GM23338 (cell line): ENCODE measurements around the gene HOXA9. TPM values are rescaled to one million over a fixed set of nuclear protein-coding genes. Genes with fewer than 3 reads are reported as not detected.

Experiments
- ATAC-seq: fragments of 200-7000 bp; cut with Tn5 transposase; 3 replicates; pipeline ENCODE4 v1.9.1; 2020
- DNase-seq: peaks from one replicate; pipeline ENCODE4 v3.0.0-alpha.2; 2015; ENCODE audit warnings: low spot score
- H2AFZ ChIP-seq: fragments of 200-600 bp; sonication (generic); 2 replicates; pipeline ENCODE4 v1.8.0; 2016; ENCODE audit warnings: antibody characterized with exemption, mild to moderate bottlenecking, moderate library complexity
- H3F3A ChIP-seq: fragments of 200-600 bp; sonication (generic); replicated peaks from 2 replicates; pipeline ENCODE4 v1.8.0; 2017; ENCODE audit warnings: antibody characterized with exemption, mixed run types, low read depth
- H3K27ac ChIP-seq: fragments of 200-600 bp; sonication (generic); 2 replicates; pipeline ENCODE4 v1.6.1; 2016; ENCODE audit warnings: low read depth
- H3K27me3 ChIP-seq: fragments of 200-600 bp; sonication (generic); 2 replicates; pipeline ENCODE4 v1.8.0; 2016; ENCODE audit warnings: mild to moderate bottlenecking, mixed run types, moderate library complexity; ENCODE audit not compliant: insufficient read depth
- H3K36me3 ChIP-seq: fragments of 200-600 bp; sonication (generic); 2 replicates; pipeline ENCODE4 v1.8.0; 2016; ENCODE audit warnings: mild to moderate bottlenecking; ENCODE audit not compliant: insufficient read depth
- H3K4me1 ChIP-seq: fragments of 200-600 bp; sonication (generic); 2 replicates; pipeline ENCODE4 v1.8.0; 2016; ENCODE audit warnings: mild to moderate bottlenecking, moderate library complexity; ENCODE audit not compliant: insufficient read depth
- H3K4me2 ChIP-seq: fragments of 200-600 bp; sonication (generic); 2 replicates; pipeline ENCODE4 v1.7.1; 2017; ENCODE audit warnings: mixed run types
- H3K4me3 ChIP-seq: fragments of 200-600 bp; sonication (generic); 2 replicates; pipeline ENCODE4 v1.6.1; 2016; ENCODE audit warnings: mixed run types
- H3K79me2 ChIP-seq: fragments of 200-600 bp; sonication (generic); replicated peaks from 2 replicates; pipeline ENCODE4 v1.8.0; 2017; ENCODE audit warnings: mild to moderate bottlenecking; ENCODE audit not compliant: insufficient read depth
- H3K9me2 ChIP-seq: fragments of 200-600 bp; sonication (generic); 2 replicates; pipeline ENCODE4 v1.8.0; 2017; ENCODE audit not compliant: insufficient read depth
- H4K20me1 ChIP-seq: fragments of 200-600 bp; sonication (generic); replicated peaks from 2 replicates; pipeline ENCODE4 v1.8.0; 2017; ENCODE audit warnings: mild to moderate bottlenecking; ENCODE audit not compliant: insufficient read depth
- H3K27ac Mint-ChIP-seq: 2 replicates; pipeline ENCODE4 v1.8.0; 2020; ENCODE audit warnings: inconsistent platforms, mild to moderate bottlenecking, moderate library complexity, mixed read lengths
- H3K27me3 Mint-ChIP-seq: 3 replicates; pipeline ENCODE4 v1.8.0; 2022; ENCODE audit warnings: low read depth, mild to moderate bottlenecking, moderate library complexity, mixed read lengths, inconsistent platforms; ENCODE audit not compliant: insufficient read depth, poor library complexity
- H3K36me3 Mint-ChIP-seq: 3 replicates; pipeline ENCODE4 v1.8.0; 2021; ENCODE audit warnings: low read depth, mild to moderate bottlenecking, inconsistent platforms, moderate library complexity, mixed read lengths
- H3K4me1 Mint-ChIP-seq: 3 replicates; pipeline ENCODE4 v1.8.0; 2020; ENCODE audit warnings: mild to moderate bottlenecking, inconsistent platforms, mixed read lengths
- H3K4me3 Mint-ChIP-seq: 3 replicates; pipeline ENCODE4 v1.8.0; 2021; ENCODE audit warnings: moderate library complexity, mild to moderate bottlenecking, inconsistent platforms, mixed read lengths
- H3K9me3 Mint-ChIP-seq: 3 replicates; pipeline ENCODE4 v1.8.0; 2020; ENCODE audit warnings: moderate library complexity, mild to moderate bottlenecking, inconsistent platforms, mixed read lengths
- CREB1 ChIP-seq: fragments of 250-450 bp; sonication (Bioruptor Pico); IDR thresholded peaks from 2 replicates; pipeline ENCODE4 v1.5.0; 2020; ENCODE audit warnings: low read depth, mild to moderate bottlenecking, moderate library complexity
- EZH2 ChIP-seq: fragments of 200-600 bp; sonication (generic); IDR thresholded peaks from one replicate; pipeline ENCODE4 v1.8.0; 2017; ENCODE audit warnings: antibody characterized with exemption, mild to moderate bottlenecking, low read depth; ENCODE audit not compliant: unreplicated experiment
- EZH2phosphoT487 ChIP-seq: fragments of 200-600 bp; sonication (generic); IDR thresholded peaks from one replicate; pipeline ENCODE4 v1.8.1; 2018; ENCODE audit warnings: antibody characterized with exemption; ENCODE audit not compliant: unreplicated experiment
- POLR2AphosphoS5 ChIP-seq: IDR thresholded peaks from 2 replicates; pipeline ENCODE4 v1.6.1; 2016; ENCODE audit warnings: antibody characterized with exemption, low read depth
- STAT1 ChIP-seq: IDR thresholded peaks from one replicate; pipeline ENCODE4 v1.6.1; 2016; ENCODE audit warnings: antibody characterized with exemption; ENCODE audit not compliant: unreplicated experiment
- ZNF114 ChIP-seq: fragments of 250-450 bp; sonication (Bioruptor Pico); IDR thresholded peaks from 2 replicates; pipeline ENCODE4 v1.5.0; 2020; ENCODE audit warnings: mild to moderate bottlenecking, moderate library complexity
- polyA plus RNA-seq: library from polyadenylated mRNA; unstranded; fragments of >200 nt; fragmentation: Nextera tagmentation; extraction: Ambion mirVana; gene quantifications from 2 replicates; pipeline ENCODE4 v1.2.1, GENCODE V29; 2016
- total RNA-seq: library from RNA; depleted of rRNA; stranded (reverse); fragments of >200 nt; shearing (Covaris generic); gene quantifications from 2 replicates; pipeline ENCODE4 v1.2.3, GENCODE V29; 2014
- TF ChIP-seq, protein P1 (sequence below): IDR thresholded peaks from 2 replicates; pipeline ENCODE4 v1.6.1; 2016; ENCODE audit warnings: antibody characterized with exemption
- TF ChIP-seq, protein P2 (sequence below): IDR thresholded peaks from one replicate; pipeline ENCODE4 v1.6.1; 2018; ENCODE audit warnings: antibody characterized with exemption; ENCODE audit not compliant: unreplicated experiment

Gene HOXA9
- total and polyA plus RNA-seq, 2 experiments from 2014 or later = not detected

DNA sequence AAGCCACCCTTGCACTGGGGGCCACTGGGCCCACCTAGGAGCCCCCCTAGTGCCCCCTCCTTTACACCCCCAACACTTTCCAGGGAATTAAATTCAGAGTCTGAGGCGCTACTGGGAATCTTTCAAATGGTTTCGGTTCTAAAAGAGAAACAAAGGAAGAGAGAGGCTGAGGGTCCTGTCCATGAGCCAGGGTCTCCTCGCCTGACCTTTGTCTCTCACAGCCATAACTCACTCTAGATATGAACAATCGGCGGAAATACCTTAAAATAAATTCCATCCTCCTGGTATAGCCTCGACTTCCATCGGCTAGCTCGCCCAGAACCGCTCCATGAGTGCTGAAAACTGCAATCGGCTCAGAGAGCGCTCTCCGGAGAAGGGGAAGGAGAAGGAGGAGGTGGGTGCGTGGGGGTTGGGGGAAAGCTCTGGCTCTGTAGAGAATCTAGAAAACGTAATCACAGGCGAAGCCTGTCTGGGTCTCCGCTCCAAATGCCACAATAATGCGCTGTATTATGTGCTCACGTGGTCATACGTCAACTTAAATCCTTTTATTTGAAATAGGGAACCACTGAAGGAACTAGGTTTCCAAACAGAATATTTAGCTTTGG is 47.3 kb downstream of the HOXA9 start:
- Histone ChIP-seq H2AFZ (no peak overlapping the region), H3K36me3 (no peaks in the 10 kb centered on the region), H3K9me2 (no peaks in the 10 kb centered on the region), H4K20me1 (peaks cover 62% of the 10 kb centered on the region), H3K4me3 (0 out of 2 replicates have a peak overlapping the region, but pooled peaks have one; percentile 32), H3K79me2 (no peaks in the 10 kb centered on the region), H3F3A (peaks cover 48% of the 10 kb centered on the region), H3K4me1 (peaks cover 34% of the 10 kb centered on the region), H3K27ac (no peak overlapping the region), H3K4me2 (peak overlapping the region; percentile 57), H3K27me3 (peaks cover 97% of the 10 kb centered on the region)
- Mint-ChIP-seq H3K9me3 (peaks cover 8% of the 10 kb centered on the region; the same call in 1 of the 3 replicates), H3K4me1 (peaks cover 9% of the 10 kb centered on the region), H3K27ac (no peak overlapping the region), H3K27me3 (peaks cover 95% of the 10 kb centered on the region), H3K36me3 (no peaks in the 10 kb centered on the region), H3K4me3 (no peak overlapping the region; the same call in 2 of the 3 replicates)
- ATAC-seq (no peak), DNase-seq (peak; percentile 44)
- TF ChIP-seq, protein P1, sequence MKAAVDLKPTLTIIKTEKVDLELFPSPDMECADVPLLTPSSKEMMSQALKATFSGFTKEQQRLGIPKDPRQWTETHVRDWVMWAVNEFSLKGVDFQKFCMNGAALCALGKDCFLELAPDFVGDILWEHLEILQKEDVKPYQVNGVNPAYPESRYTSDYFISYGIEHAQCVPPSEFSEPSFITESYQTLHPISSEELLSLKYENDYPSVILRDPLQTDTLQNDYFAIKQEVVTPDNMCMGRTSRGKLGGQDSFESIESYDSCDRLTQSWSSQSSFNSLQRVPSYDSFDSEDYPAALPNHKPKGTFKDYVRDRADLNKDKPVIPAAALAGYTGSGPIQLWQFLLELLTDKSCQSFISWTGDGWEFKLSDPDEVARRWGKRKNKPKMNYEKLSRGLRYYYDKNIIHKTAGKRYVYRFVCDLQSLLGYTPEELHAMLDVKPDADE = no peak
- TF ChIP-seq EZH2phosphoT487 = peak; percentile 71
- peak; percentile 89 for TF ChIP-seq EZH2
- TF ChIP-seq POLR2AphosphoS5 = no peak
- TF ChIP-seq STAT1 = no peak
- TF ChIP-seq ZNF114 = no peak
- no peak for TF ChIP-seq CREB1 (CRISPR knock-in tag)
- TF ChIP-seq, protein P2, sequence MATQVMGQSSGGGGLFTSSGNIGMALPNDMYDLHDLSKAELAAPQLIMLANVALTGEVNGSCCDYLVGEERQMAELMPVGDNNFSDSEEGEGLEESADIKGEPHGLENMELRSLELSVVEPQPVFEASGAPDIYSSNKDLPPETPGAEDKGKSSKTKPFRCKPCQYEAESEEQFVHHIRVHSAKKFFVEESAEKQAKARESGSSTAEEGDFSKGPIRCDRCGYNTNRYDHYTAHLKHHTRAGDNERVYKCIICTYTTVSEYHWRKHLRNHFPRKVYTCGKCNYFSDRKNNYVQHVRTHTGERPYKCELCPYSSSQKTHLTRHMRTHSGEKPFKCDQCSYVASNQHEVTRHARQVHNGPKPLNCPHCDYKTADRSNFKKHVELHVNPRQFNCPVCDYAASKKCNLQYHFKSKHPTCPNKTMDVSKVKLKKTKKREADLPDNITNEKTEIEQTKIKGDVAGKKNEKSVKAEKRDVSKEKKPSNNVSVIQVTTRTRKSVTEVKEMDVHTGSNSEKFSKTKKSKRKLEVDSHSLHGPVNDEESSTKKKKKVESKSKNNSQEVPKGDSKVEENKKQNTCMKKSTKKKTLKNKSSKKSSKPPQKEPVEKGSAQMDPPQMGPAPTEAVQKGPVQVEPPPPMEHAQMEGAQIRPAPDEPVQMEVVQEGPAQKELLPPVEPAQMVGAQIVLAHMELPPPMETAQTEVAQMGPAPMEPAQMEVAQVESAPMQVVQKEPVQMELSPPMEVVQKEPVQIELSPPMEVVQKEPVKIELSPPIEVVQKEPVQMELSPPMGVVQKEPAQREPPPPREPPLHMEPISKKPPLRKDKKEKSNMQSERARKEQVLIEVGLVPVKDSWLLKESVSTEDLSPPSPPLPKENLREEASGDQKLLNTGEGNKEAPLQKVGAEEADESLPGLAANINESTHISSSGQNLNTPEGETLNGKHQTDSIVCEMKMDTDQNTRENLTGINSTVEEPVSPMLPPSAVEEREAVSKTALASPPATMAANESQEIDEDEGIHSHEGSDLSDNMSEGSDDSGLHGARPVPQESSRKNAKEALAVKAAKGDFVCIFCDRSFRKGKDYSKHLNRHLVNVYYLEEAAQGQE = no peak

DNA sequence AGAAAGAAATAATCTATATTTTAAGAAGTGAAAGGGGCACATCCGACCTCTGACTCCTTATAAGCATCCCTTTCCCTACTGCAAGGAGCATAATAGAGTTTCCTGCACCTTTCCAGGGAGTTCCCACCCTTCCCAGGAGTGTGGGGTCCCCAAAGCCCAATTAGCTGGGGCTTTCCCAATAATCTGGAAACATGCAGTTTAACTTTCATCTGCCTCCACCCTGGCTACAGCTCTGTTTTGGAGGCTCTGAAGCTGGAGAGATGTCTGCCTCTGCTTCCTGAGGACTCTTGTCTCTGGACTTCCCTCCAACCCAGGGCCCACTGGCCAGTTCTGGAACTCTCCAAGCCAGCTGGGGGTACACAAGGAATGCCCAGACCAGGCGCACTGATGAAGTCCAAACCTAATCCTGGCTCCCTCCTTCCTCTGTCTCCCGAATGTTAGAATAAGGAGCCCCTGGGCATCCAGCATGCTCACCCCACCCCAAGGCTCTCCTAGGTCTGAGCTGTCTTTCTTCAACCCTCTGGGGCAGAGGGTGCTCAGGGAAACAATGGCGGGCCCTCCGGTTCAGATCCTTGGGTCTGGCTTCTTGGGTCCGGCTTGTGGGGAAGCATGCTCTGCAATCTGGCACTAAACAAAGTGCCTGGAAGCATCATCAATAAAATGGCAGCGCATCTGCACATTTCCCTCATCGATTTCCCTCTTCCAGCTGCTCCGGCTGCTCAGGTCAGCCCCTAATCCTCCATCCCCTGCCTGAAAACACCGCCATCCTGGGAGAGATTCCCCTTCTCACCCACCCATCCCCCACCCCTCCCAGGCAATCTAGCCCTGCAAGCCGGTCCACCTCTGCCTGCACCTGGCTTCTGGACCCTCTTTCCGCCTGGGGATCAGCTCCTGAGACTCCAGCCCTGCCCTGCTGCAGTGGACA is 48.1 kb downstream of the HOXA9 start:
- Histone ChIP-seq H3K9me2 (no peaks in the 10 kb centered on the region), H3K27me3 (peaks cover 97% of the 10 kb centered on the region), H3K4me2 (peak overlapping the region; percentile 57; the same call in 1 of the 2 replicates), H4K20me1 (peaks cover 65% of the 10 kb centered on the region), H2AFZ (no peak overlapping the region), H3K4me1 (peaks cover 33% of the 10 kb centered on the region), H3K36me3 (no peaks in the 10 kb centered on the region), H3K79me2 (no peaks in the 10 kb centered on the region), H3K27ac (no peak overlapping the region), H3K4me3 (0 out of 2 replicates have a peak overlapping the region, but pooled peaks have one; percentile 32), H3F3A (peaks cover 50% of the 10 kb centered on the region)
- no peak overlapping the region for H3K27ac Mint-ChIP-seq
- no peak overlapping the region for H3K4me3 Mint-ChIP-seq
- no peaks in the 10 kb centered on the region for H3K36me3 Mint-ChIP-seq
- peaks cover 4% of the 10 kb centered on the region; the same call in 1 of the 3 replicates for H3K9me3 Mint-ChIP-seq
- peak; percentile 75 for DNase-seq
- TF ChIP-seq, protein P1 = no peak
- TF ChIP-seq EZH2 = peak; percentile 72
- peak; percentile 19 for ATAC-seq
- H3K27me3 Mint-ChIP-seq = peaks cover 95% of the 10 kb centered on the region
- H3K4me1 Mint-ChIP-seq = peaks cover 9% of the 10 kb centered on the region
